ENCODE results near the gene WIZ.

DNA sequence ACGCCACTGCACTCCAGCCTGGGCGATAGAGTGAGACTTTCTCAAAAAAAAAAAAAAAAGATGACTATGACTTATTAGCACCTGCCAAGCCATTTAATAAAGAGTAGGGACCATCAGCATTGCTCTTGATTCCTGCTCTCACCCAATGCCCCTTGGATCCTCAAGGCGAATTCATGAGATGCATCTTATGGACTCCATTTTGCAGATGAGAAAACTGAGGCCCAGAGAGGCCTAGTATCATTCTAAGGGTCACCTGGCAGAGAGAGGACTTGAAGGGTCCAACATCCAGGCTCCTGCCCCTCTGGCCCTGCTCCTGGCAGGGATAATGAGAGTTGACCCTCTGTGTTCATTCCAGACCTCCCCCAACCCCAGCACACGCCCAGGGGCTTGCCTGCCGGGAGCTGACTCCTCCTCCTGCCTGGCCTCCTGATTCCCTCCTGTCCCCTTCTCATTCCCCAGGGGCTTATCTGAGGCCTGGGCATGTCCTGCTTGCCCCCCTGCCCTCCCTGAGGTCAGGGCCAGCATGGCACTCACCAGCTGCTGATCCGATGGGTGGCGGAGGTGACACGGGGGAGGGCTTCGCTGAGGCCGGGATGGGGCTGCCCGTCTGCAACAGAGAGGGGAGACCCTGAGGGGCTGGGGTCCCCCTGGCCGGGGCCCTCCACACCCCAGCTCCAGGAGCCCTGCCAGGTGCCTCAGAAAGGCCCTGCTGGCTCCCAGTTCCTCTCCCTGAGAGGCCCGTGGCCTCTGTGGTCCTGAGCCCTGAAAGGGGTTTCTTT is 7.4 kb downstream of the WIZ start:
- no peak for TF ChIP-seq POLR2A (IDR thresholded peaks at IDR 0.05)
- TF ChIP-seq, protein P1, sequence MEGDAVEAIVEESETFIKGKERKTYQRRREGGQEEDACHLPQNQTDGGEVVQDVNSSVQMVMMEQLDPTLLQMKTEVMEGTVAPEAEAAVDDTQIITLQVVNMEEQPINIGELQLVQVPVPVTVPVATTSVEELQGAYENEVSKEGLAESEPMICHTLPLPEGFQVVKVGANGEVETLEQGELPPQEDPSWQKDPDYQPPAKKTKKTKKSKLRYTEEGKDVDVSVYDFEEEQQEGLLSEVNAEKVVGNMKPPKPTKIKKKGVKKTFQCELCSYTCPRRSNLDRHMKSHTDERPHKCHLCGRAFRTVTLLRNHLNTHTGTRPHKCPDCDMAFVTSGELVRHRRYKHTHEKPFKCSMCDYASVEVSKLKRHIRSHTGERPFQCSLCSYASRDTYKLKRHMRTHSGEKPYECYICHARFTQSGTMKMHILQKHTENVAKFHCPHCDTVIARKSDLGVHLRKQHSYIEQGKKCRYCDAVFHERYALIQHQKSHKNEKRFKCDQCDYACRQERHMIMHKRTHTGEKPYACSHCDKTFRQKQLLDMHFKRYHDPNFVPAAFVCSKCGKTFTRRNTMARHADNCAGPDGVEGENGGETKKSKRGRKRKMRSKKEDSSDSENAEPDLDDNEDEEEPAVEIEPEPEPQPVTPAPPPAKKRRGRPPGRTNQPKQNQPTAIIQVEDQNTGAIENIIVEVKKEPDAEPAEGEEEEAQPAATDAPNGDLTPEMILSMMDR (IDR thresholded peaks at IDR 0.05) = no peak
- no peak for TF ChIP-seq POLR2AphosphoS5 (IDR thresholded peaks at IDR 0.05)

All from prostate gland (tissue), 2 donors.